ENCODE results near the gene TTC39A. TPM values are rescaled to one million over a fixed set of nuclear protein-coding genes. Genes with fewer than 3 reads are reported as not detected.
A peak's percentile ranks its signal among the peaks of the same experiment; 100 is the strongest.

TTC39A gene
- total and polyA plus RNA-seq, 2 donors (not counting 1 experiment from before 2014, with no cell fraction given) = 0.28 to 1.5 TPM

- H3K36me3 ChIP-seq (ENCODE audit: control insufficient read depth, insufficient read depth, low read length) = no peaks in the 10 kb centered on the region
- DNase-seq (ENCODE audit: low read depth in 2 of 2) = no peak
Observed at GRCh38 chr1:51344602-51345299, 14.4 kb upstream of the TTC39A start.

GRCh38 chr1:51344276-51344601, 13.9 kb upstream of the TTC39A start:
- Histone ChIP-seq H3K27ac (ENCODE audit: insufficient read depth, low read length) (no peak overlapping the region), H3K4me2 (ENCODE audit: extremely low read depth, insufficient read depth, low read length) (no peak overlapping the region), H3K9ac (ENCODE audit: insufficient read depth, low read length) (no peak overlapping the region), H3K27me3 (ENCODE audit: control insufficient read depth, insufficient read depth, low read length) (peaks cover 39% of the 10 kb centered on the region), H4K20me1 (ENCODE audit: control insufficient read depth, extremely low read depth, insufficient read depth, low read length) (no peaks in the 10 kb centered on the region), H3K4me1 (ENCODE audit: control insufficient read depth, extremely low read depth, insufficient read depth, low read length) (no peaks in the 10 kb centered on the region), H3K36me3 (ENCODE audit: control insufficient read depth, insufficient read depth, low read length) (no peaks in the 10 kb centered on the region), H3K9me3 (ENCODE audit: control insufficient read depth, insufficient read depth, low read depth, low read length) (no peaks in the 10 kb centered on the region), H3K79me2 (ENCODE audit: control insufficient read depth, insufficient read depth, low read length) (no peaks in the 10 kb centered on the region), H3K4me3 (replicated peaks in 1 of 4; ENCODE audit: control extremely low read depth in 1 of 4, insufficient read depth in 1 of 4, low read depth in 3 of 4, low read length in 4 of 4) (no peak overlapping the region), H2AFZ (ENCODE audit: low read length) (no peak overlapping the region)
- no peak for DNase-seq (ENCODE audit: low read depth in 2 of 2)
- TF ChIP-seq EZH2 (IDR thresholded peaks at IDR 0.05; ENCODE audit: low read length, missing control alignments) (peak; percentile 97), CTCF (conservative IDR thresholded peaks at IDR 0.05 in 1 of 2, IDR thresholded peaks at IDR 0.05 in 1 of 2; ENCODE audit: low read depth in 1 of 2, low read length in 2 of 2) (no peak)

More at GRCh38 chr1:51344602-51345299, 14.4 kb upstream of the TTC39A start:
- H3K4me3 ChIP-seq (replicated peaks in 1 of 4; ENCODE audit: control extremely low read depth in 1 of 4, insufficient read depth in 1 of 4, low read depth in 3 of 4, low read length in 4 of 4) = no peak overlapping the region
- peak; percentile 47 for TF ChIP-seq EZH2 (IDR thresholded peaks at IDR 0.05; ENCODE audit: low read length, missing control alignments)
- TF ChIP-seq CTCF (conservative IDR thresholded peaks at IDR 0.05 in 1 of 2, IDR thresholded peaks at IDR 0.05 in 1 of 2; ENCODE audit: low read depth in 1 of 2, low read length in 2 of 2) = no peak
- H3K27me3 ChIP-seq (ENCODE audit: control insufficient read depth, insufficient read depth, low read length) = peaks cover 39% of the 10 kb centered on the region
- H3K9me3 ChIP-seq (ENCODE audit: control insufficient read depth, insufficient read depth, low read depth, low read length) = no peaks in the 10 kb centered on the region
- no peak overlapping the region for H3K4me2 ChIP-seq (ENCODE audit: extremely low read depth, insufficient read depth, low read length)
- no peaks in the 10 kb centered on the region for H3K79me2 ChIP-seq (ENCODE audit: control insufficient read depth, insufficient read depth, low read length)
- no peaks in the 10 kb centered on the region for H4K20me1 ChIP-seq (ENCODE audit: control insufficient read depth, extremely low read depth, insufficient read depth, low read length)
- no peaks in the 10 kb centered on the region for H3K4me1 ChIP-seq (ENCODE audit: control insufficient read depth, extremely low read depth, insufficient read depth, low read length)
- H3K9ac ChIP-seq (ENCODE audit: insufficient read depth, low read length) = no peak overlapping the region
- no peak overlapping the region for H2AFZ ChIP-seq (ENCODE audit: low read length)
- no peak overlapping the region for H3K27ac ChIP-seq (ENCODE audit: insufficient read depth, low read length)

GRCh38 chr1:51343624-51344023, 13.3 kb upstream of the TTC39A start:
- peaks cover 39% of the 10 kb centered on the region for H3K27me3 ChIP-seq (ENCODE audit: control insufficient read depth, insufficient read depth, low read length)
- no peak overlapping the region for H3K4me3 ChIP-seq (replicated peaks in 1 of 4; ENCODE audit: control extremely low read depth in 1 of 4, insufficient read depth in 1 of 4, low read depth in 3 of 4, low read length in 4 of 4)
- H2AFZ ChIP-seq (ENCODE audit: low read length) = no peak overlapping the region
- TF ChIP-seq EZH2 (IDR thresholded peaks at IDR 0.05; ENCODE audit: low read length, missing control alignments) (no peak), CTCF (conservative IDR thresholded peaks at IDR 0.05 in 1 of 2, IDR thresholded peaks at IDR 0.05 in 1 of 2; ENCODE audit: low read depth in 1 of 2, low read length in 2 of 2) (no peak)
- no peaks in the 10 kb centered on the region for H3K9me3 ChIP-seq (ENCODE audit: control insufficient read depth, insufficient read depth, low read depth, low read length)
- no peaks in the 10 kb centered on the region for H4K20me1 ChIP-seq (ENCODE audit: control insufficient read depth, extremely low read depth, insufficient read depth, low read length)
- no peaks in the 10 kb centered on the region for H3K36me3 ChIP-seq (ENCODE audit: control insufficient read depth, insufficient read depth, low read length)
- no peak overlapping the region for H3K27ac ChIP-seq (ENCODE audit: insufficient read depth, low read length)
- no peaks in the 10 kb centered on the region for H3K79me2 ChIP-seq (ENCODE audit: control insufficient read depth, insufficient read depth, low read length)
- no peaks in the 10 kb centered on the region for H3K4me1 ChIP-seq (ENCODE audit: control insufficient read depth, extremely low read depth, insufficient read depth, low read length)
- H3K9ac ChIP-seq (ENCODE audit: insufficient read depth, low read length) = no peak overlapping the region
- H3K4me2 ChIP-seq (ENCODE audit: extremely low read depth, insufficient read depth, low read length) = no peak overlapping the region
- DNase-seq (ENCODE audit: low read depth in 2 of 2) = no peak
